Natural killer cell (primary cell): ENCODE data around the gene GTF3C1. TPM values are rescaled to one million over a fixed set of nuclear protein-coding genes. Genes with fewer than 3 reads are reported as not detected.

ENCODE experiments used
- ATAC-seq, 3 donors: fragments of 150-1000 bp in 2 of 3; fragments of 200-7000 bp in 1 of 3; cut with Tn5 transposase; 1 replicate in 1 of 3; 2 replicates in 2 of 3; pipeline ENCODE4 v1.10.0; 2021; ENCODE audit warnings: mild to moderate bottlenecking in 2 of 3, moderate library complexity in 2 of 3
- DNase-seq, 2 donors: peaks; one replicate each; pipeline versions ENCODE4 v3.0.0 to v3.0.0-alpha.2; 2013 to 2021; ENCODE audit warnings: mixed read lengths in 1 of 2
- H3K27ac ChIP-seq: one replicate; pipeline ENCODE4 v1.5.1; 2013; ENCODE audit warnings: mild to moderate bottlenecking, low read length
- H3K27me3 ChIP-seq: one replicate; pipeline ENCODE4 v1.6.1; 2013; ENCODE audit warnings: low read length; ENCODE audit not compliant: control insufficient read depth, insufficient read depth
- H3K36me3 ChIP-seq: one replicate; pipeline ENCODE4 v1.6.1; 2013; ENCODE audit warnings: low read length; ENCODE audit not compliant: control insufficient read depth, insufficient read depth
- H3K4me1 ChIP-seq: one replicate; pipeline ENCODE4 v1.6.1; 2013; ENCODE audit warnings: low read length; ENCODE audit not compliant: control insufficient read depth, insufficient read depth
- H3K4me3 ChIP-seq: one replicate; pipeline ENCODE4 v1.5.1; 2013; ENCODE audit warnings: low read length
- H3K9me3 ChIP-seq: one replicate; pipeline ENCODE4 v1.6.1; 2013; ENCODE audit warnings: low read length; ENCODE audit not compliant: control insufficient read depth, insufficient read depth
- H3K27ac Mint-ChIP-seq, 2 donors: one replicate each; pipeline ENCODE4 v1.8.0; 2022; ENCODE audit warnings: mild to moderate bottlenecking in 2 of 2, mixed read lengths in 2 of 2, moderate library complexity in 1 of 2
- H3K27me3 Mint-ChIP-seq, 2 donors: one replicate each; pipeline ENCODE4 v1.8.0; 2022; ENCODE audit warnings: low read depth in 2 of 2, mixed read lengths in 2 of 2
- H3K36me3 Mint-ChIP-seq: one replicate; pipeline ENCODE4 v1.8.0; 2022; ENCODE audit warnings: mixed read lengths
- H3K4me1 Mint-ChIP-seq, 2 donors: one replicate each; pipeline ENCODE4 v1.8.0; 2022; ENCODE audit warnings: mixed read lengths in 2 of 2
- H3K4me3 Mint-ChIP-seq: one replicate; pipeline ENCODE4 v1.8.0; 2022; ENCODE audit warnings: mild to moderate bottlenecking, moderate library complexity, mixed read lengths
- H3K9me3 Mint-ChIP-seq, 2 donors: one replicate each; pipeline ENCODE4 v1.8.0; 2022; ENCODE audit warnings: mixed read lengths in 2 of 2
- WGBS: methylation state at CpG from one replicate; pipeline ENCODE4 v1.1.7; 2013; ENCODE audit warnings: missing lambda C conversion rate; ENCODE audit not compliant: insufficient coverage; 5-methylcytosine and 5-hydroxymethylcytosine counted together
- intact Hi-C: fragments of 100-400 bp; cut with micrococcal nuclease; formaldehyde crosslinking; loops from one replicate; pipeline ENCODE4 v1.14.2; 2022
- total RNA-seq, 4 donors: library from RNA; stranded (reverse); fragments of 120-200 nt in 1 of 4; gene quantifications; one replicate each; pipeline versions ENCODE4 v1.2.3 to v1.2.4, GENCODE V29; 2013 to 2022
- TF ChIP-seq, protein P1 (sequence below): fragments of 200-600 bp; IDR thresholded peaks from one replicate; pipeline ENCODE4 v1.8.0; 2022; ENCODE audit warnings: antibody characterized with exemption

The GTF3C1 gene
- total RNA-seq, 3 donors from 2014 or later (not counting 1 experiment from before 2014, with no cell fraction given), result 111 to 160 (median 125) TPM

DNA sequence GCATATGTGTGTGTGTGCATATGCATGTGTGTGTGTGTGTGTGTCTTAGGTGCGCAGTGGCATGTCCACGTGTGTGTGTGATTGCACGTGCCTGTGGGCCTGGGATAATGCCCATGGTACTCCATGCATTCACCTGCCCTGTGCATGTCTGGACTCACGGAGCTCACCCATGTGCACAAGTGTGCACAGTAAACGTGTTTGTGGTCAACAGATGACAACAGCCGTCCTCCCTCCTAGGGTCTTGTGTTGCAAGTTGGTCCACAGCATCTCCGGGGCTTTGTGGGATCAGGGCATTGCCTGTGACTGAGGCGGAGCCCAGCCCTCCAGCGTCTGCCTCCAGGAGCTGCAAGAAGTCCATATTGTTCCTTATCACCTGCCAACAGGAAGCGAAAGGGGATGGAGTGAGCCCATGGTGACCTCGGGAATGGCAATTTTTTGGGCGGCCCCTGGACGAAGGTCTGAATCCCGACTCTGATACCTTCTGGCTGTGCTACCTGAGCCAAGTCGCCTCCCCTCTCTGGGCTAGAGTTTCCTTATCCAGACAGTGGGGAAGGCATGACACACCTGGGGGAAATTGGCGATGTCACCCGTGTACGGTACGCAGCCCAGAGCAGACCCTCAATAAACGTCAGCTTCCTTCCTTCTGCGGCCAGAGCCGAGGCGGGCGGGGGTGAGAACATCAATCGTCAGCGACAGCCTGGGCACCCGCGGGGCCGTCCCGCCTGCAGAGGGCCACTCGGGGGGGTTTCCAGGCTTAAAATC is 100.1 kb downstream of the GTF3C1 start:
- DNase-seq (peak; percentile 88 to 93), ATAC-seq (peak; percentile 68 to 89 (median 79))
- Mint-ChIP-seq H3K9me3 (no peaks in the 10 kb centered on the region), H3K36me3 (no peaks in the 10 kb centered on the region), H3K4me3 (peak overlapping the region; percentile 81), H3K27me3 (no peaks in the 10 kb centered on the region), H3K27ac (peak overlapping the region; percentile 90 to 98), H3K4me1 (peaks cover 75 to 81% of the 10 kb centered on the region in 2 donors)
- Histone ChIP-seq H3K27me3 (no peaks in the 10 kb centered on the region), H3K27ac (peak overlapping the region; percentile 98), H3K4me3 (no peak overlapping the region), H3K4me1 (peaks cover 100% of the 10 kb centered on the region), H3K9me3 (peaks cover under 1% of the 10 kb centered on the region), H3K36me3 (peaks cover 37% of the 10 kb centered on the region)
- intact Hi-C loops, result loop anchor here (1.0 to 2.0 kb wide), 4 partner anchors 14 to 83 kb away; partner anchors contain the start of gene IL21R
- WGBS, result 11% methylated on average over 31 of the region's 31 CpGs
- TF ChIP-seq, protein P1, sequence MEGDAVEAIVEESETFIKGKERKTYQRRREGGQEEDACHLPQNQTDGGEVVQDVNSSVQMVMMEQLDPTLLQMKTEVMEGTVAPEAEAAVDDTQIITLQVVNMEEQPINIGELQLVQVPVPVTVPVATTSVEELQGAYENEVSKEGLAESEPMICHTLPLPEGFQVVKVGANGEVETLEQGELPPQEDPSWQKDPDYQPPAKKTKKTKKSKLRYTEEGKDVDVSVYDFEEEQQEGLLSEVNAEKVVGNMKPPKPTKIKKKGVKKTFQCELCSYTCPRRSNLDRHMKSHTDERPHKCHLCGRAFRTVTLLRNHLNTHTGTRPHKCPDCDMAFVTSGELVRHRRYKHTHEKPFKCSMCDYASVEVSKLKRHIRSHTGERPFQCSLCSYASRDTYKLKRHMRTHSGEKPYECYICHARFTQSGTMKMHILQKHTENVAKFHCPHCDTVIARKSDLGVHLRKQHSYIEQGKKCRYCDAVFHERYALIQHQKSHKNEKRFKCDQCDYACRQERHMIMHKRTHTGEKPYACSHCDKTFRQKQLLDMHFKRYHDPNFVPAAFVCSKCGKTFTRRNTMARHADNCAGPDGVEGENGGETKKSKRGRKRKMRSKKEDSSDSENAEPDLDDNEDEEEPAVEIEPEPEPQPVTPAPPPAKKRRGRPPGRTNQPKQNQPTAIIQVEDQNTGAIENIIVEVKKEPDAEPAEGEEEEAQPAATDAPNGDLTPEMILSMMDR, result no peak

DNA sequence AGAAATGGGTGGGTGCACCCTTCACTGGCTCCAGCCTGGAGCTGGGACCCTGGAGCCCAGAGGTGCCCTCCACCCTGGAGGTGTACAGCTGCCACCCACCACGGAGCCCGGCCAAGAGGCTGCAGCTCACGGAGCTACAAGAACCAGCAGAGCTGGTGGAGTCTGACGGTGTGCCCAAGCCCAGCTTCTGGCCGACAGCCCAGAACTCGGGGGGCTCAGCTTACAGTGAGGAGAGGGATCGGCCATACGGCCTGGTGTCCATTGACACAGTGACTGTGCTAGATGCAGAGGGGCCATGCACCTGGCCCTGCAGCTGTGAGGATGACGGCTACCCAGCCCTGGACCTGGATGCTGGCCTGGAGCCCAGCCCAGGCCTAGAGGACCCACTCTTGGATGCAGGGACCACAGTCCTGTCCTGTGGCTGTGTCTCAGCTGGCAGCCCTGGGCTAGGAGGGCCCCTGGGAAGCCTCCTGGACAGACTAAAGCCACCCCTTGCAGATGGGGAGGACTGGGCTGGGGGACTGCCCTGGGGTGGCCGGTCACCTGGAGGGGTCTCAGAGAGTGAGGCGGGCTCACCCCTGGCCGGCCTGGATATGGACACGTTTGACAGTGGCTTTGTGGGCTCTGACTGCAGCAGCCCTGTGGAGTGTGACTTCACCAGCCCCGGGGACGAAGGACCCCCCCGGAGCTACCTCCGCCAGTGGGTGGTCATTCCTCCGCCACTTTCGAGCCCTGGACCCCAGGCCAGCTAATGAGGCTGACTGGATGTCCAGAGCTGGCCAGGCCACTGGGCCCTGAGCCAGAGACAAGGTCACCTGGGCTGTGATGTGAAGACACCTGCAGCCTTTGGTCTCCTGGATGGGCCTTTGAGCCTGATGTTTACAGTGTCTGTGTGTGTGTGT is 100.9 kb downstream of the GTF3C1 start:
- H3K4me1 ChIP-seq, result peaks cover 92% of the 10 kb centered on the region

DNA sequence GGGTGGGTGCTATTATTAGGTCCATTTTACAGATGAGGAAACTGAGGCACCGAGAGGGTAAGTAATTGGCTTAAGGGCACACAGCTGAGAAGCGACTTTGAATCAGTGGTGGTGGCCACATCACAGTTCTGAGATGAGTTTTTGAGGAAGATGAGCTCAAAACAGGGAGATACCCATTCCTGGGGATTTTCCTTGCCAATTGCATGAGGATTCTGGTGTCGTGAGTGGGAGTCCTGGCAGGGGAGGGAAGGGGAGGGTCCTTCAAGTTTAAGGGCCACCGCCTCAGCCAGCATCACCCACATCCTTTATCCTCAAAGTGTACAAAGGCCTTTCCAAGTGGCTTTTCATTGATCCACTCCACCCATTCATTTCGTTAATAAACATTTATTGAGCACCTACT is 102.4 kb downstream of the GTF3C1 start:
- peaks cover 77% of the 10 kb centered on the region for H3K4me1 ChIP-seq
- Mint-ChIP-seq H3K27me3 (no peaks in the 10 kb centered on the region), H3K4me3 (peak overlapping the region; percentile 84), H3K27ac (peak overlapping the region; percentile 90 to 98), H3K9me3 (no peaks in the 10 kb centered on the region), H3K4me1 (peaks cover 69 to 78% of the 10 kb centered on the region in 2 donors), H3K36me3 (no peaks in the 10 kb centered on the region)
- H3K36me3 ChIP-seq, result peaks cover 58% of the 10 kb centered on the region
- H3K27ac ChIP-seq, result peak overlapping the region; percentile 98
- H3K4me3 ChIP-seq, result no peak overlapping the region
- intact Hi-C loops, result loop anchor here (2.0 kb wide), 1 partner anchor 132 kb away; no protein-coding TSS in a partner anchor
- DNase-seq (no peak), ATAC-seq (no peak)
- TF ChIP-seq, protein P1, result no peak
- 81% methylated on average over 4 of the region's 5 CpGs for WGBS
- peaks cover 3% of the 10 kb centered on the region for H3K9me3 ChIP-seq
- H3K27me3 ChIP-seq, result no peaks in the 10 kb centered on the region

More for the DNA sequence above, 100.9 kb downstream of the GTF3C1 start:
- intact Hi-C loops, result loop anchor here (1.0 kb wide), 1 partner anchor 8 kb away; no protein-coding TSS in a partner anchor
- Mint-ChIP-seq H3K27me3 (no peaks in the 10 kb centered on the region), H3K9me3 (no peaks in the 10 kb centered on the region), H3K27ac (peak overlapping the region; percentile 90 to 98), H3K4me3 (peak overlapping the region; percentile 83), H3K36me3 (no peaks in the 10 kb centered on the region), H3K4me1 (peaks cover 75 to 81% of the 10 kb centered on the region in 2 donors)
- TF ChIP-seq, protein P1, result no peak
- peak overlapping the region; percentile 98 for H3K27ac ChIP-seq
- H3K27me3 ChIP-seq, result no peaks in the 10 kb centered on the region
- 85% methylated on average over 19 of the region's 19 CpGs for WGBS
- no peak for DNase-seq
- peaks cover 3% of the 10 kb centered on the region for H3K9me3 ChIP-seq
- H3K36me3 ChIP-seq, result peaks cover 46% of the 10 kb centered on the region
- no peak for ATAC-seq
- no peak overlapping the region for H3K4me3 ChIP-seq
